H1 (cell line): ENCODE data around the gene CFAP54. TPM values are rescaled to one million over a fixed set of nuclear protein-coding genes. Genes with fewer than 3 reads are reported as not detected.

ENCODE experiments used
- CTCF ChIA-PET: fragments of 300-600 bp; sonication (Branson Sonifier 250); formaldehyde crosslinking; loops from one replicate; lab custom pipeline; 2021; ENCODE audit not compliant: partially characterized antibody; lab: Charles Lee
- POLR2A ChIA-PET: fragments of 300-600 bp; sonication (Branson Sonifier 250); formaldehyde crosslinking; loops from one replicate; lab custom pipeline; 2021; ENCODE audit warnings: inconsistent platforms; ENCODE audit not compliant: partially characterized antibody; lab: Charles Lee
- DNase-seq, 2 experiments: peaks; one replicate each; pipeline versions ENCODE4 v3.0.0 to v3.0.0-alpha.2; 2010 to 2022; ENCODE audit warnings: low spot score in 2 of 2, low read depth in 1 of 2, mixed read lengths in 1 of 2
- FAIRE-seq: peaks from 2 replicates; lab custom pipeline; 2011; peaks lifted over from hg19 to GRCh38; lab: Jason Lieb, UNC
- H2AFZ ChIP-seq: 2 replicates; pipeline ENCODE4 v1.8.1; 2012; ENCODE audit warnings: low read length, inconsistent platforms
- H2AK5ac ChIP-seq: 2 replicates; pipeline ENCODE4 v1.6.1; 2013; ENCODE audit warnings: low read depth, low read length
- H2BK120ac ChIP-seq: replicated peaks from 2 replicates; pipeline ENCODE3; 2013; ENCODE audit warnings: low read depth, low read length, inconsistent platforms
- H2BK12ac ChIP-seq: 2 replicates; pipeline ENCODE4 v1.6.1; 2013; ENCODE audit warnings: low read depth, low read length
- H2BK15ac ChIP-seq: 2 replicates; pipeline ENCODE4 v1.6.1; 2013; ENCODE audit warnings: low read length
- H2BK20ac ChIP-seq: 2 replicates; pipeline ENCODE4 v1.6.1; 2013; ENCODE audit warnings: low read length
- H2BK5ac ChIP-seq: 2 replicates; pipeline ENCODE4 v1.6.1; 2013; ENCODE audit warnings: low read depth, low read length
- H3K14ac ChIP-seq: 2 replicates; pipeline ENCODE4 v1.6.1; 2013; ENCODE audit warnings: inconsistent platforms; ENCODE audit not compliant: insufficient read length
- H3K18ac ChIP-seq: 2 replicates; pipeline ENCODE4 v1.6.1; 2013; ENCODE audit warnings: low read length; ENCODE audit errors: extremely low read depth
- H3K23ac ChIP-seq: 2 replicates; pipeline ENCODE4 v1.6.1; 2013; ENCODE audit warnings: inconsistent platforms; ENCODE audit not compliant: insufficient read length
- H3K23me2 ChIP-seq: 2 replicates; pipeline ENCODE4 v1.6.1; 2013; ENCODE audit warnings: low read depth, low read length
- H3K27ac ChIP-seq: 2 replicates; pipeline ENCODE4 v1.6.1; 2011; ENCODE audit warnings: low read depth, low read length, inconsistent platforms
- H3K27me3 ChIP-seq, 4 experiments: replicated peaks in 1 of 4; 1 replicate in 1 of 4; 2 replicates in 3 of 4; pipeline versions ENCODE4 v1.6.1 to v1.8.1; 2011 to 2013; ENCODE audit warnings: low read length in 3 of 4, mild to moderate bottlenecking in 3 of 4, inconsistent platforms in 2 of 4, mixed read lengths in 2 of 4, moderate library complexity in 1 of 4; ENCODE audit not compliant: control insufficient read depth in 3 of 4, insufficient read depth in 3 of 4; ENCODE audit errors: extremely low read depth in 1 of 4
- H3K36me3 ChIP-seq, 4 experiments: 2 replicates each; pipeline versions ENCODE4 v1.6.1 to v1.8.1; 2011 to 2013; ENCODE audit warnings: mild to moderate bottlenecking in 4 of 4, low read length in 3 of 4, moderate library complexity in 2 of 4, control low read depth in 1 of 4, inconsistent platforms in 1 of 4; ENCODE audit not compliant: insufficient read depth in 4 of 4, control insufficient read depth in 2 of 4
- H3K4ac ChIP-seq: replicated peaks from 2 replicates; pipeline ENCODE3; 2013; ENCODE audit warnings: low read length, low read depth, mixed read lengths, inconsistent platforms; ENCODE audit not compliant: insufficient read length
- H3K4me1 ChIP-seq, 4 experiments: replicated peaks in 1 of 4; 1 replicate in 1 of 4; 2 replicates in 3 of 4; pipeline versions ENCODE4 v1.6.1 to v1.8.1; 2011 to 2013; ENCODE audit warnings: low read length in 3 of 4, inconsistent platforms in 2 of 4, mixed read lengths in 1 of 4; ENCODE audit not compliant: insufficient read depth in 4 of 4, control insufficient read depth in 3 of 4
- H3K4me2 ChIP-seq, 2 experiments: 2 replicates each; pipeline versions ENCODE4 v1.6.1 to v1.8.1; 2011 to 2013; ENCODE audit warnings: low read depth in 2 of 2, low read length in 2 of 2, control low read depth in 1 of 2, inconsistent platforms in 1 of 2, mild to moderate bottlenecking in 1 of 2; ENCODE audit not compliant: insufficient read depth in 1 of 2
- H3K4me3 ChIP-seq, 4 experiments: fragments of 200-600, 300-600 bp in 1 of 4; sonication (generic), shearing (Covaris generic), sonication (Bioruptor Twin) in 1 of 4; 2 replicates each; pipeline versions ENCODE4 v1.5.1 to v1.8.1; 2011 to 2016; ENCODE audit warnings: low read length in 4 of 4, low read depth in 3 of 4, control low read depth in 2 of 4, inconsistent platforms in 2 of 4, mild to moderate bottlenecking in 2 of 4, mixed read lengths in 1 of 4, moderate library complexity in 1 of 4; ENCODE audit not compliant: insufficient read depth in 2 of 4; ENCODE audit errors: extremely low read depth in 1 of 4
- H3K56ac ChIP-seq: replicated peaks from 2 replicates; pipeline ENCODE3; 2013; ENCODE audit warnings: low read depth, mild to moderate bottlenecking, mixed read lengths, low read length, inconsistent platforms; ENCODE audit not compliant: insufficient read length
- H3K79me1 ChIP-seq: 2 replicates; pipeline ENCODE4 v1.6.1; 2013; ENCODE audit warnings: low read depth, low read length, control low read depth
- H3K79me2 ChIP-seq, 2 experiments: 2 replicates each; pipeline versions ENCODE4 v1.6.1 to v1.8.1; 2012 to 2013; ENCODE audit warnings: low read length in 2 of 2, mild to moderate bottlenecking in 2 of 2, inconsistent platforms in 1 of 2; ENCODE audit not compliant: insufficient read depth in 2 of 2, control insufficient read depth in 1 of 2
- H3K9ac ChIP-seq, 4 experiments: replicated peaks in 1 of 4; 1 replicate in 1 of 4; 2 replicates in 3 of 4; pipeline versions ENCODE4 v1.6.1 to v1.8.1; 2011 to 2013; ENCODE audit warnings: low read depth in 3 of 4, low read length in 3 of 4, control low read depth in 2 of 4, mild to moderate bottlenecking in 2 of 4, moderate library complexity in 2 of 4, inconsistent platforms in 1 of 4; ENCODE audit errors: extremely low read depth in 1 of 4
- H3K9me3 ChIP-seq, 2 experiments: 2 replicates each; pipeline versions ENCODE4 v1.6.1 to v1.8.1; 2012 to 2013; ENCODE audit warnings: mild to moderate bottlenecking in 2 of 2, moderate library complexity in 2 of 2, control low read depth in 1 of 2, inconsistent platforms in 1 of 2, low read depth in 1 of 2, low read length in 1 of 2, mixed read lengths in 1 of 2; ENCODE audit not compliant: insufficient read depth in 2 of 2
- H4K20me1 ChIP-seq, 2 experiments: replicated peaks in 1 of 2; 2 replicates each; pipeline versions ENCODE3 to v1.8.1; 2011 to 2013; ENCODE audit warnings: inconsistent platforms in 2 of 2, low read length in 2 of 2, mild to moderate bottlenecking in 1 of 2; ENCODE audit not compliant: insufficient read depth in 2 of 2, control insufficient read depth in 1 of 2
- H4K5ac ChIP-seq: 2 replicates; pipeline ENCODE4 v1.6.1; 2013; ENCODE audit warnings: low read length, low read depth, mixed read lengths, inconsistent platforms; ENCODE audit not compliant: insufficient read length
- H4K8ac ChIP-seq: 2 replicates; pipeline ENCODE4 v1.8.0; 2013; ENCODE audit warnings: mild to moderate bottlenecking, moderate library complexity, low read length, inconsistent platforms; ENCODE audit not compliant: insufficient read depth; ENCODE audit errors: extremely low read depth
- H4K91ac ChIP-seq: replicated peaks from 2 replicates; pipeline ENCODE3; 2013; ENCODE audit warnings: low read length, mixed read lengths, inconsistent platforms; ENCODE audit not compliant: insufficient read length
- EGR1 ChIP-seq: IDR thresholded peaks from 2 replicates; pipeline ENCODE4 v1.6.1; 2011; ENCODE audit warnings: low read depth, low read length, borderline replicate concordance
- EP300 ChIP-seq, 2 experiments: IDR thresholded peaks; 1 replicate in 1 of 2; 2 replicates in 1 of 2; pipeline ENCODE4 v1.6.1; 2011 to 2012; ENCODE audit warnings: low read depth in 2 of 2, low read length in 2 of 2, mild to moderate bottlenecking in 2 of 2, borderline replicate concordance in 1 of 2, inconsistent platforms in 1 of 2, moderate library complexity in 1 of 2
- GABPA ChIP-seq: IDR thresholded peaks from 2 replicates; pipeline ENCODE4 v1.6.1; 2011; ENCODE audit warnings: mild to moderate bottlenecking, low read length, moderate library complexity, borderline replicate concordance; ENCODE audit not compliant: insufficient read depth
- HDAC6 ChIP-seq: IDR thresholded peaks from one replicate; pipeline ENCODE4 v1.7.1; 2012; ENCODE audit warnings: low read depth, mild to moderate bottlenecking, inconsistent platforms, low read length, moderate library complexity
- JUN ChIP-seq: IDR thresholded peaks from 2 replicates; pipeline ENCODE4 v1.6.1; 2011; ENCODE audit warnings: low read depth, mild to moderate bottlenecking, improper control_type of control experiment, low read length
- SP1 ChIP-seq: IDR thresholded peaks from 2 replicates; pipeline ENCODE4 v1.6.1; 2011; ENCODE audit warnings: low read depth, low read length
- TCF12 ChIP-seq: IDR thresholded peaks from 2 replicates; pipeline ENCODE4 v1.6.1; 2011; ENCODE audit warnings: low read depth, mild to moderate bottlenecking, low read length
- TEAD4 ChIP-seq: IDR thresholded peaks from 2 replicates; pipeline ENCODE4 v1.6.1; 2012; ENCODE audit warnings: low read depth, low read length, inconsistent platforms, mixed read lengths
- YY1 ChIP-seq: IDR thresholded peaks from 2 replicates; pipeline ENCODE4 v1.6.1; 2011; ENCODE audit warnings: low read depth, mild to moderate bottlenecking, low read length
- WGBS, 2 experiments: shearing (Covaris generic) in 1 of 2; methylation state at CpG; one replicate each; pipeline versions ENCODE4 v1.1.6 to v1.1.7; 2013 to 2015; ENCODE audit warnings: low lambda C conversion rate in 2 of 2, mixed read lengths in 2 of 2, inconsistent platforms in 1 of 2, low coverage in 1 of 2, missing lambda C conversion rate in 1 of 2; ENCODE audit not compliant: insufficient replicate concordance in 2 of 2, insufficient coverage in 1 of 2, insufficient read length in 1 of 2; ENCODE audit errors: extremely low coverage in 1 of 2, missing lambda C conversion rate in 1 of 2; 5-methylcytosine and 5-hydroxymethylcytosine counted together
- polyA plus RNA-seq, 7 experiments: library from polyadenylated mRNA; depleted of rRNA in 3 of 7; stranded (reverse) in 5 of 7; unstranded in 2 of 7; fragments of >200 nt in 5 of 7; fragments of 200-250 nt in 2 of 7; gene quantifications; 1 replicate in 5 of 7; 2 replicates in 1 of 7; 4 replicates in 1 of 7; pipeline versions ENCODE4 v1.2.1 to v1.2.3, GENCODE V29; 2011 to 2013; ENCODE audit warnings: missing spikeins in 2 of 7, mixed read lengths in 2 of 7
- total RNA-seq: library from RNA; stranded (reverse); fragmentation: NEBNext Ultra II Directional; extraction: Animal tissue kit (Norgen Biotek cat#: 25700); gene quantifications from 2 replicates; pipeline ENCODE4 v1.2.1, GENCODE V29; 2021
- TF ChIP-seq, protein P1 (sequence below), 3 experiments: IDR thresholded peaks; 1 replicate in 2 of 3; 2 replicates in 1 of 3; pipeline versions ENCODE4 v1.5.1 to v1.6.1; 2011; ENCODE audit warnings: low read length in 3 of 3, mild to moderate bottlenecking in 3 of 3, inconsistent platforms in 2 of 3, low read depth in 1 of 3, moderate library complexity in 1 of 3; ENCODE audit not compliant: insufficient read depth in 1 of 3; ENCODE audit errors: control extremely low read depth in 1 of 3

Gene CFAP54
- total and polyA plus RNA-seq, 2 of the 8 experiments (the other 6 are each of a cell fraction or from before 2014, with no cell fraction given) = 0.17 to 0.33 TPM

DNA sequence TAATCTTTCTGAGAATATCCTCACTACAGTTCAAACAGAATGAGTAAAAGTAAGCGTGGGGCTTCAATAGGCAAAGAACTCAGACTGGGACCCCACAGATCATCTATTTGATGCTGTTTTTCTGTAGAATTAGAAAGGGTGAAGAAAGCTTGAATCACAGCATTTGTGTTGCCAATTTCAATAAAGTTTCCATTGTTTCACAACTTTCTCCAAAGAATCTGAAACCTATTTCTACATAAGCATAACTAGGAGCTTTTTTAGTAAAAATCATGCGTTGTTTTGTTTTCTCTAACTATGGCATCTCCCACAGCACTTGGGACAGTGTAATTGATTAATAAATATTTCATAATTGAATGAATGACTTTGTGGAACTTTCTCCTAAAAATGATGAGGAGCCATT lies 401.0 kb downstream of the CFAP54 start:
- H3K36me3 ChIP-seq = no peaks in the 10 kb centered on the region
- H4K5ac ChIP-seq = no peak overlapping the region
- CTCF ChIA-PET = interaction anchor here (1.0 kb wide), 1 partner anchor 306 kb away, joined by 6 read pairs; no protein-coding TSS in a partner anchor
- no peak overlapping the region for H3K18ac ChIP-seq
- H3K79me1 ChIP-seq = no peaks in the 10 kb centered on the region
- H2AK5ac ChIP-seq = no peak overlapping the region
- H3K14ac ChIP-seq = no peak overlapping the region
- H3K27me3 ChIP-seq = no peaks in the 10 kb centered on the region
- H2BK12ac ChIP-seq = no peak overlapping the region
- no peak for DNase-seq
- H3K23ac ChIP-seq = no peak overlapping the region
- H3K9ac ChIP-seq = no peak overlapping the region
- H3K4ac ChIP-seq = no peak overlapping the region
- no peak overlapping the region for H3K27ac ChIP-seq
- H4K20me1 ChIP-seq = no peaks in the 10 kb centered on the region
- H3K9me3 ChIP-seq = peaks cover 2 to 4% of the 10 kb centered on the region in 2 experiments; a peak in 1 of 4 replicates
- no peak overlapping the region for H3K4me2 ChIP-seq
- no peak overlapping the region for H4K8ac ChIP-seq
- POLR2A ChIA-PET = no interaction called here
- H2BK5ac ChIP-seq = no peak overlapping the region
- H3K79me2 ChIP-seq = no peaks in the 10 kb centered on the region
- 93% methylated on average over 2 of the region's 2 CpGs; no CpG with 5 or more reads in 1 of the 2 experiments for WGBS, 2 experiments
- H3K4me1 ChIP-seq = 0 out of 7 replicates have a peak, but pooled peaks cover 0 to 2% (median 0%) of the 10 kb centered on the region in 4 experiments
- no peak overlapping the region for H2BK120ac ChIP-seq
- H3K23me2 ChIP-seq = no peaks in the 10 kb centered on the region; the same call in 1 of the 2 replicates
- H2AFZ ChIP-seq = peak overlapping the region; percentile 74; the same call in 1 of the 2 replicates
- H3K56ac ChIP-seq = no peak overlapping the region
- no peak overlapping the region for H3K4me3 ChIP-seq
- H4K91ac ChIP-seq = no peak overlapping the region
- H2BK20ac ChIP-seq = no peak overlapping the region
- no peak overlapping the region for H2BK15ac ChIP-seq
- no peak for FAIRE-seq
- TF ChIP-seq EP300 (IDR thresholded peaks at IDR 0.05; ENCODE audit: borderline replicate concordance in 1 of 2, low read depth in 2 of 2, low read length in 2 of 2) (no peak), TEAD4 (no peak), YY1 (no peak), HDAC6 (no peak), TCF12 (no peak), SP1 (no peak), JUN (no peak), GABPA (no peak), EGR1 (no peak)
- TF ChIP-seq, protein P1, sequence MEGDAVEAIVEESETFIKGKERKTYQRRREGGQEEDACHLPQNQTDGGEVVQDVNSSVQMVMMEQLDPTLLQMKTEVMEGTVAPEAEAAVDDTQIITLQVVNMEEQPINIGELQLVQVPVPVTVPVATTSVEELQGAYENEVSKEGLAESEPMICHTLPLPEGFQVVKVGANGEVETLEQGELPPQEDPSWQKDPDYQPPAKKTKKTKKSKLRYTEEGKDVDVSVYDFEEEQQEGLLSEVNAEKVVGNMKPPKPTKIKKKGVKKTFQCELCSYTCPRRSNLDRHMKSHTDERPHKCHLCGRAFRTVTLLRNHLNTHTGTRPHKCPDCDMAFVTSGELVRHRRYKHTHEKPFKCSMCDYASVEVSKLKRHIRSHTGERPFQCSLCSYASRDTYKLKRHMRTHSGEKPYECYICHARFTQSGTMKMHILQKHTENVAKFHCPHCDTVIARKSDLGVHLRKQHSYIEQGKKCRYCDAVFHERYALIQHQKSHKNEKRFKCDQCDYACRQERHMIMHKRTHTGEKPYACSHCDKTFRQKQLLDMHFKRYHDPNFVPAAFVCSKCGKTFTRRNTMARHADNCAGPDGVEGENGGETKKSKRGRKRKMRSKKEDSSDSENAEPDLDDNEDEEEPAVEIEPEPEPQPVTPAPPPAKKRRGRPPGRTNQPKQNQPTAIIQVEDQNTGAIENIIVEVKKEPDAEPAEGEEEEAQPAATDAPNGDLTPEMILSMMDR (IDR thresholded peaks at IDR 0.05; ENCODE audit: control extremely low read depth in 1 of 3, insufficient read depth in 1 of 3, low read depth in 1 of 3, low read length in 3 of 3) = no peak
